NCI-H82 (cell line): Measurements from ENCODE around the gene GLB1L3.
"Not testable (repeated sequence)": the region's sequence is repeated elsewhere in the genome, so short reads cannot be mapped to it uniquely, and the experiment has no call there.

ENCODE experiments used
- DNase-seq: peaks from one replicate; lab custom pipeline; 2025; lab: John Stamatoyannopoulos, UW

Gene GLB1L3

GRCh38 chr11:134276396-134277182 lies 410 bp downstream of the GLB1L3 start:
- no peak for DNase-seq

GRCh38 chr11:134277183-134278001 lies 1.2 kb downstream of the GLB1L3 start:
- DNase-seq: no peak

- no peak for DNase-seq
Measured at GRCh38 chr11:134278356-134278755, 2.2 kb downstream of the GLB1L3 start.

GRCh38 chr11:134281635-134282034 lies 5.5 kb downstream of the GLB1L3 start:
- not testable (repeated sequence) for DNase-seq

GRCh38 chr11:134282121-134283045 lies 6.2 kb downstream of the GLB1L3 start:
- no peak for DNase-seq

DNA sequence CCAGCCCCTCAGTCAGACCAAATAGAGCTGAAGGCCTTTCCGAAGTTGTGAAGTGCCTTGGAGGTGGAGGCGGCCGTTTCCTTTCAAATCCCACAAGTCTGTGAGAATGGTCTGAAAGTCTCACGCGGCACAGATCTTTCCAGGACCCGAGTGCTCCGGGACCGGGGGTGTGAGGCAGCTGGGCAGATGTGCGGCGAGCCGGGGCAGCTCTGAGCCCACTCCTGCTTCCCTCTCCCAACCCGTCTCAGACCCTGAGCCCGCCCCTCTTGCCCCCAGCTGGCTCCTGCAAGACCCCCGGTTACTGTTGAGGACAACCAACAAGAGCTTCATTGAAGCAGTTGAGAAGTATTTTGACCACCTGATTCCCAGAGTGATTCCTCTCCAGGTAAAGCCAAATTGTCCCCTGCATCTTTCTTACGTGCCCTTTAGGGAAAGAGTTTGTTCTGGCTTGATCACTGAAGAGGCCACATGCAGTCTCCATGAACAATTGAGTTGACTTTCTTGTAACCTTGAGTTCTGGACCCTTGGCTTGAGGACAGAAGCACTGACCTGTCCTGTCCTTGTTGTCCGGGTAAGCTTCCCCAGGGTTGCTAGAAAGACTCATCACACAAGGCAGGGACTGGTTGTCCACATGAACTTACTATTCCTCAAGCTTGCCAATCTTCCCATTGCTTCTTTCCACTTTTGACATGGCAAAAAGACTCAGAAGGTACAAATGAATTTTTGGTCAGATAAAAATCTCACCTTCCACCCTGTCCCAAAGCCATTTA lies 7.5 kb downstream of the GLB1L3 start:
- DNase-seq: no peak

- DNase-seq: not testable (repeated sequence)
Measured at GRCh38 chr11:134284349-134284748, 8.2 kb downstream of the GLB1L3 start.

GRCh38 chr11:134287561-134287960 lies 11.4 kb downstream of the GLB1L3 start:
- DNase-seq: no peak

- no peak for DNase-seq
Measured at GRCh38 chr11:134288486-134288885, 12.3 kb downstream of the GLB1L3 start.

GRCh38 chr11:134289167-134289566 lies 13.0 kb downstream of the GLB1L3 start:
- DNase-seq: no peak

GRCh38 chr11:134289789-134290188 lies 13.6 kb downstream of the GLB1L3 start:
- DNase-seq: no peak

GRCh38 chr11:134290646-134291045 lies 14.5 kb downstream of the GLB1L3 start:
- no peak for DNase-seq

DNA sequence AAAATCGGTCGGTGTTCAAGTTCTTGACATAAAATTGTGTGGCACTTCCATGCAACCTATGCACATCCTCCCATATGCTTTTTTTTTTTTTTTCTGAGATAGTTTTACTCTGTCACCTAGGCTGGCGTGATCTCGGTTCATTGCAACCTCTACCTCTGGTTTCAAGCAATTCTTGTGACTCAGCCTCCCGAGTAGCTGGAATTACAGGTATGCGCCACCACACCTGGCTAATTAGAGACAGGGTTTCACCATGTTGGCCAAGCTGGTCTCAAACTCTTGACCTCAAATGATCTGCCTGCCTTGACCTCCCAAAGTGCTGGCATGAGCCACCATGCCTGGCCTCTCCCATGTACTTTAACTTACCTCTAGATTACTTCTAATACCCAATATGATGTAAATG lies 15.0 kb downstream of the GLB1L3 start:
- no peak for DNase-seq

- DNase-seq: no peak
Measured at GRCh38 chr11:134292661-134293060, 16.5 kb downstream of the GLB1L3 start.

- DNase-seq: no peak
Measured at GRCh38 chr11:134293119-134294113, 17.2 kb downstream of the GLB1L3 start.

DNA sequence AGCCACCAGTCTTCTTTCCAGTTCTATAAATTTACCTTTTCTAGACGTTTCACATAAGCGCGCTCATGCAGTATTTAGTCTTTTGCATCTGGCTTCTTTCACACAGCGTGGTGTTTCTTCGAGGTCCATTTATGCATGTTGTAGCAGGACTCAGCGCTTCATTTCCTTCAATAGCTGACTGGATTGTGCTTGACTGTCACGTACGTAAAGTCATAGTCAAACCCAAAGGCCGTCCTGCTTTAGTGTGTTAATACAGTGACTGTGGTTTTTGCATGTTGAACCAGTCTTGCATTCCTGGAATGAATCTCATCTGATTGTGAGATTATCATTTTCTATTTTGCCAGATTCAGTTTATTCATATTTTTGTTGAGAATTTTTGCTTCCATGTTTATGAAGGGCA lies 18.5 kb downstream of the GLB1L3 start:
- DNase-seq: no peak

DNA sequence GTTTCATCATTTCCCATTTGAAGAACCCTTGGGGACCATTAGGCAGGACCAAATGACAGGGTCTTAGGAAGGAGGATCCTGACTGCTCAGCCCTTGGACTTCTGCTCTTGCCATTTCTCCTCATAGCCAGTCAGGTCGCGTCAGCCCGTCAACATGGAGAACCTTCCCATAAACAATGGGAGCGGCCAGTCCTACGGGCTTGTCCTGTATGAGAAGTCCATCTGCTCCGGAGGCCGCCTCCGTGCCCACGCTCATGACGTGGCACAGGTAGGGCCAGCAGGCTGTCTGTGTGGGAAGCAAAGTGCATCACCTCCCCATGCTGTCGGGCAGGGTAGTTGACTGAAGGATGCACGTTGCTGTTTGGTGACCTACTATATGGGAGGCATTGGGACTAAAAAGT lies 36.0 kb downstream of the GLB1L3 start:
- no peak for DNase-seq

DNA sequence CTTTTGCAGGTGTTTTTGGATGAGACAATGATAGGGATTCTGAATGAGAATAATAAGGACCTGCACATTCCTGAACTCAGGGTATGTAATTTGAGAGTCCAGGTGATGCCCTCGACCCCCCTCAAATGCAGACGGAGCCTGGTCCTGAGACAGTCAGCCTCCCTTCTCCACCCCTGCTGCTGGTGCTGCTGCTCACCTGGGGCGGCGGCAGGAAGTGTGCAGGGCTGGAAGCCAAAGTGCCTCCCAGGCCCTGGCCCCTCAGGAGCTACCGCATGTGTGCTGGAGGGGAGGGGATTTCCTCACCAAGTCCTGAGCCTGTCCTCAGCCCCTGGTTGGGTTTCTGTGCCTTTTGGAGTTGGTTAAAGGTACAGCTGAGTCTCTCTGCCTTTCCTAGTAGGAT lies 36.6 kb downstream of the GLB1L3 start:
- no peak for DNase-seq

DNA sequence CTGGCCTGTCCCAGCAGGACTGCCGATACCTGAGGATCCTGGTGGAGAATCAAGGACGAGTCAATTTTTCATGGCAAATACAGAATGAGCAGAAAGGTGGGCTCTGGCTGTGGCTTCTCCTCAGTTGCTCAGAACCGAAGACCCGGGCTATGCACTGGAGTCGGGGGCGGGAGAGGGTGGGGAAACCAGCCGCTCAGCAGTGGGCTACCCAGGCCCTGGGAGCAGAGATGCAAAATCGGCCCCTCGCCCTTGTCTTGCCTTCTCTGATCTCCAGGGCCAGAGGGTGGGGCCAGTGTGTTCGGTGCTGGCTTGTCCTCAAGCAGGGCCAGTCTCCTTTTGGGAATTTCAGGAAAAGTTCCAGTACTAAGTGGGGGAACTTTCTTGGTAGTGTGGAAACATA lies 37.2 kb downstream of the GLB1L3 start:
- no peak for DNase-seq
